HCT116 (cell line): ENCODE data around the gene UNC45A. TPM values are rescaled to one million over a fixed set of nuclear protein-coding genes. Genes with fewer than 3 reads are reported as not detected.

Source experiments
- ATAC-seq: fragments of 200-7000 bp; cut with Tn5 transposase; 2 replicates; pipeline ENCODE4 v1.9.1; 2020; ENCODE audit warnings: mild to moderate bottlenecking, moderate library complexity
- BruUV-seq: library from RNA; stranded (reverse); fragments of 400-500 nt; replicated peaks from 2 replicates; lab custom pipeline; 2021; lab: Mats Ljungman, UMichigan
- CTCF ChIA-PET: fragments of 300-600 bp; sonication (Branson Sonifier 250); formaldehyde crosslinking; loops from one replicate; lab custom pipeline; 2021; ENCODE audit warnings: antibody characterized with exemption; lab: Charles Lee
- POLR2A ChIA-PET: fragments of 300-600, 350-600 bp; sonication (Branson Sonifier 250); formaldehyde crosslinking; loops from one replicate; lab custom pipeline; 2021; ENCODE audit warnings: antibody characterized with exemption; lab: Charles Lee
- RAD21 ChIA-PET, 2 experiments: fragments of 300-600 bp; sonication (Branson Sonifier 250); formaldehyde crosslinking; loops; one replicate each; lab custom pipeline; 2023; ENCODE audit warnings: low total read pairs in 2 of 2; ENCODE audit not compliant: uncharacterized antibody in 2 of 2, unreplicated experiment in 2 of 2, low non-redundant PET in 1 of 2; lab: Charles Lee
- DNase-seq: peaks from one replicate; pipeline ENCODE4 v3.0.0-alpha.2; 2010; ENCODE audit warnings: low read depth, low spot score
- H2AFZ ChIP-seq: fragments of 200-600 bp; shearing (Covaris generic), sonication (generic); 2 replicates; pipeline ENCODE4 v1.6.1; 2017; ENCODE audit warnings: low read depth, mixed run types, mixed read lengths, antibody characterized with exemption, low read length; ENCODE audit not compliant: poor library complexity, severe bottlenecking
- H3K27ac ChIP-seq: 2 replicates; pipeline ENCODE4 v1.5.1; 2012; ENCODE audit warnings: low read depth, low read length
- H3K27me3 ChIP-seq: fragments of 200-600 bp; sonication (generic); 2 replicates; pipeline ENCODE4 v1.6.1; 2016; ENCODE audit warnings: mixed run types, low read length, mixed read lengths; ENCODE audit not compliant: insufficient read depth
- H3K36me3 ChIP-seq, 2 experiments: fragments of 200-500 bp in 1 of 2; fragments of 200-600 bp in 1 of 2; sonication (Bioruptor generic) in 1 of 2; sonication (generic) in 1 of 2; 2 replicates each; pipeline versions ENCODE4 v1.5.1 to v1.6.1; 2014 to 2016; ENCODE audit warnings: low read length in 2 of 2, inconsistent platforms in 1 of 2, mixed read lengths in 1 of 2, mixed run types in 1 of 2; ENCODE audit not compliant: insufficient read depth in 2 of 2, control insufficient read depth in 1 of 2
- H3K4me1 ChIP-seq, 2 experiments: fragments of 200-600 bp in 1 of 2; sonication (generic) in 1 of 2; 2 replicates each; pipeline versions ENCODE4 v1.5.1 to v1.6.1; 2012 to 2017; ENCODE audit warnings: low read length in 2 of 2, inconsistent platforms in 1 of 2, mild to moderate bottlenecking in 1 of 2, mixed read lengths in 1 of 2, mixed run types in 1 of 2, moderate library complexity in 1 of 2; ENCODE audit not compliant: insufficient read depth in 2 of 2, control insufficient read depth in 1 of 2
- H3K4me2 ChIP-seq: fragments of 200-600 bp; sonication (generic); 2 replicates; pipeline ENCODE4 v1.6.1; 2017; ENCODE audit warnings: mixed run types, low read length, mixed read lengths
- H3K4me3 ChIP-seq, 2 experiments: fragments of 200-600 bp in 1 of 2; sonication (generic) in 1 of 2; replicated peaks in 1 of 2; 2 replicates each; pipeline ENCODE4 v1.5.1; 2011 to 2016; ENCODE audit warnings: low read length in 2 of 2, control low read depth in 1 of 2, low read depth in 1 of 2, mild to moderate bottlenecking in 1 of 2, mixed read lengths in 1 of 2, mixed run types in 1 of 2
- H3K79me2 ChIP-seq: fragments of 200-600 bp; sonication (generic); 2 replicates; pipeline ENCODE4 v1.6.1; 2017; ENCODE audit warnings: mild to moderate bottlenecking, mixed run types, low read length, moderate library complexity, mixed read lengths; ENCODE audit not compliant: insufficient read depth
- H3K9ac ChIP-seq: fragments of 200-600 bp; sonication (generic); 2 replicates; pipeline ENCODE4 v1.6.1; 2016; ENCODE audit warnings: low read length, mixed read lengths
- H3K9me2 ChIP-seq: fragments of 200-600 bp; sonication (generic), shearing (Covaris generic); 2 replicates; pipeline ENCODE4 v1.6.1; 2017; ENCODE audit warnings: mixed run types, mild to moderate bottlenecking, moderate library complexity; ENCODE audit not compliant: insufficient read depth
- H3K9me3 ChIP-seq, 2 experiments: fragments of 200-500 bp in 1 of 2; fragments of 200-600 bp in 1 of 2; sonication (Bioruptor generic) in 1 of 2; sonication (generic) in 1 of 2; 2 replicates each; pipeline ENCODE4 v1.6.1; 2014 to 2017; ENCODE audit warnings: low read length in 2 of 2, mixed read lengths in 2 of 2, inconsistent platforms in 1 of 2, low read depth in 1 of 2, mild to moderate bottlenecking in 1 of 2, mixed run types in 1 of 2, moderate library complexity in 1 of 2; ENCODE audit not compliant: control insufficient read depth in 1 of 2, insufficient read depth in 1 of 2
- H4K20me1 ChIP-seq: fragments of 200-600 bp; sonication (generic), shearing (Covaris generic); 2 replicates; pipeline ENCODE4 v1.6.1; 2017; ENCODE audit warnings: mixed run types, mild to moderate bottlenecking, moderate library complexity; ENCODE audit not compliant: insufficient read depth
- ATF3 ChIP-seq: IDR thresholded peaks from 2 replicates; pipeline ENCODE4 v1.6.1; 2012
- CBX3 ChIP-seq: IDR thresholded peaks from 2 replicates; pipeline ENCODE4 v1.6.1; 2012; ENCODE audit warnings: low read depth
- CEBPB ChIP-seq: IDR thresholded peaks from 2 replicates; pipeline ENCODE4 v1.6.1; 2012; ENCODE audit warnings: low read depth
- ELF1 ChIP-seq: IDR thresholded peaks from 2 replicates; pipeline ENCODE4 v1.6.1; 2012; ENCODE audit warnings: low read depth, borderline replicate concordance
- EZH2 ChIP-seq: fragments of 200-600 bp; sonication (generic); IDR thresholded peaks from 2 replicates; pipeline ENCODE4 v1.6.1; 2017; ENCODE audit warnings: antibody characterized with exemption, mixed run types
- JUND ChIP-seq: IDR thresholded peaks from 2 replicates; pipeline ENCODE4 v1.6.1; 2012
- POLR2A ChIP-seq: IDR thresholded peaks from 2 replicates; pipeline ENCODE4 v1.7.0; 2011; ENCODE audit warnings: borderline replicate concordance; ENCODE audit not compliant: insufficient read depth, insufficient read length; ENCODE audit errors: extremely low read depth
- POLR2AphosphoS5 ChIP-seq: IDR thresholded peaks from 2 replicates; pipeline ENCODE4 v1.6.1; 2011; ENCODE audit warnings: mild to moderate bottlenecking, low read depth, low read length, moderate library complexity
- SIN3A ChIP-seq: IDR thresholded peaks from 2 replicates; pipeline ENCODE4 v1.6.1; 2012; ENCODE audit warnings: low read depth
- YY1 ChIP-seq: IDR thresholded peaks from 2 replicates; pipeline ENCODE4 v1.6.1; 2011; ENCODE audit warnings: low read length, low read depth, moderate library complexity, mild to moderate bottlenecking; ENCODE audit not compliant: insufficient replicate concordance; ENCODE audit errors: extremely low read depth
- ZFX ChIP-seq: fragments of 450-650 bp; IDR thresholded peaks from 2 replicates; pipeline ENCODE4 v1.6.1; 2017
- intact Hi-C: fragments of 100-400 bp; cut with micrococcal nuclease; formaldehyde crosslinking; loops from 2 replicates; pipeline ENCODE4 v1.10.0; 2022
- total RNA-seq: library from RNA; stranded (reverse); gene quantifications from one replicate; pipeline ENCODE4 v1.2.1, GENCODE V29; 2021; ENCODE audit not compliant: unreplicated experiment
- TF ChIP-seq, protein P1 (sequence below): IDR thresholded peaks from 2 replicates; pipeline ENCODE4 v1.6.1; 2012; ENCODE audit warnings: low read depth

UNC45A gene
- total RNA-seq, 1 experiment from 2014 or later = 95.4 TPM

GRCh38 chr15:90936823-90937222 lies 1.7 kb downstream of the UNC45A start:
- Histone ChIP-seq H3K9me3 (no peaks in the 10 kb centered on the region), H3K27me3 (no peaks in the 10 kb centered on the region), H3K4me2 (peak overlapping the region; percentile 85; the same call in 1 of the 2 replicates), H3K9ac (no peak overlapping the region), H2AFZ (no peak overlapping the region), H3K4me3 (no peak overlapping the region), H3K79me2 (peaks cover 20% of the 10 kb centered on the region; the same call in 1 of the 2 replicates), H3K27ac (no peak overlapping the region), H4K20me1 (no peaks in the 10 kb centered on the region), H3K9me2 (no peaks in the 10 kb centered on the region), H3K36me3 (peaks cover 22 to 23% of the 10 kb centered on the region in 2 experiments), H3K4me1 (peaks cover 6 to 32% of the 10 kb centered on the region in 2 experiments; a peak in 3 of 4 replicates)
- ChIA-PET CTCF (interaction anchor here (1.0 kb wide), 1 partner anchor 96 kb away, joined by 3 read pairs; no protein-coding TSS in a partner anchor), POLR2A (no interaction called here), RAD21 (no interaction called here)
- ATAC-seq = no peak
- intact Hi-C loops = no loop called here
- no peak for DNase-seq
- no peak for TF ChIP-seq JUND
- no peak for TF ChIP-seq POLR2AphosphoS5
- no peak for TF ChIP-seq ELF1
- no peak for TF ChIP-seq SIN3A
- BruUV-seq = TSS peak; percentile 56

GRCh38 chr15:90938261-90938660 lies 3.2 kb downstream of the UNC45A start:
- H4K20me1 ChIP-seq = no peaks in the 10 kb centered on the region
- no TSS peak for BruUV-seq
- ATAC-seq = no peak
- H3K9me3 ChIP-seq = no peaks in the 10 kb centered on the region
- intact Hi-C loops = no loop called here
- DNase-seq = no peak
- ChIA-PET POLR2A (no interaction called here), RAD21 (no interaction called here), CTCF (no interaction called here)
- no peak overlapping the region for H3K9ac ChIP-seq
- H3K4me2 ChIP-seq = no peak overlapping the region
- TF ChIP-seq YY1 (no peak), POLR2A (no peak), JUND (no peak), SIN3A (no peak), ATF3 (no peak), EZH2 (no peak), CEBPB (no peak), ZFX (no peak), CBX3 (no peak), POLR2AphosphoS5 (no peak)
- TF ChIP-seq, protein P1, sequence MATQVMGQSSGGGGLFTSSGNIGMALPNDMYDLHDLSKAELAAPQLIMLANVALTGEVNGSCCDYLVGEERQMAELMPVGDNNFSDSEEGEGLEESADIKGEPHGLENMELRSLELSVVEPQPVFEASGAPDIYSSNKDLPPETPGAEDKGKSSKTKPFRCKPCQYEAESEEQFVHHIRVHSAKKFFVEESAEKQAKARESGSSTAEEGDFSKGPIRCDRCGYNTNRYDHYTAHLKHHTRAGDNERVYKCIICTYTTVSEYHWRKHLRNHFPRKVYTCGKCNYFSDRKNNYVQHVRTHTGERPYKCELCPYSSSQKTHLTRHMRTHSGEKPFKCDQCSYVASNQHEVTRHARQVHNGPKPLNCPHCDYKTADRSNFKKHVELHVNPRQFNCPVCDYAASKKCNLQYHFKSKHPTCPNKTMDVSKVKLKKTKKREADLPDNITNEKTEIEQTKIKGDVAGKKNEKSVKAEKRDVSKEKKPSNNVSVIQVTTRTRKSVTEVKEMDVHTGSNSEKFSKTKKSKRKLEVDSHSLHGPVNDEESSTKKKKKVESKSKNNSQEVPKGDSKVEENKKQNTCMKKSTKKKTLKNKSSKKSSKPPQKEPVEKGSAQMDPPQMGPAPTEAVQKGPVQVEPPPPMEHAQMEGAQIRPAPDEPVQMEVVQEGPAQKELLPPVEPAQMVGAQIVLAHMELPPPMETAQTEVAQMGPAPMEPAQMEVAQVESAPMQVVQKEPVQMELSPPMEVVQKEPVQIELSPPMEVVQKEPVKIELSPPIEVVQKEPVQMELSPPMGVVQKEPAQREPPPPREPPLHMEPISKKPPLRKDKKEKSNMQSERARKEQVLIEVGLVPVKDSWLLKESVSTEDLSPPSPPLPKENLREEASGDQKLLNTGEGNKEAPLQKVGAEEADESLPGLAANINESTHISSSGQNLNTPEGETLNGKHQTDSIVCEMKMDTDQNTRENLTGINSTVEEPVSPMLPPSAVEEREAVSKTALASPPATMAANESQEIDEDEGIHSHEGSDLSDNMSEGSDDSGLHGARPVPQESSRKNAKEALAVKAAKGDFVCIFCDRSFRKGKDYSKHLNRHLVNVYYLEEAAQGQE = no peak
- peaks cover 22 to 31% of the 10 kb centered on the region in 2 experiments for H3K36me3 ChIP-seq
- no peaks in the 10 kb centered on the region for H3K27me3 ChIP-seq
- peaks cover 20% of the 10 kb centered on the region; the same call in 1 of the 2 replicates for H3K79me2 ChIP-seq
- H3K27ac ChIP-seq = no peak overlapping the region
- H3K9me2 ChIP-seq = no peaks in the 10 kb centered on the region
- H3K4me3 ChIP-seq = no peak overlapping the region
- no peak overlapping the region for H2AFZ ChIP-seq
- peaks cover 6 to 22% of the 10 kb centered on the region in 2 experiments; a peak in 3 of 4 replicates for H3K4me1 ChIP-seq
